Panc1 (cell line): Measurements from ENCODE around the gene ITPRIPL1. TPM values are rescaled to one million over a fixed set of nuclear protein-coding genes. Genes with fewer than 3 reads are reported as not detected.

ENCODE experiments used
- ATAC-seq: fragments of 200-7000 bp; cut with Tn5 transposase; 2 replicates; pipeline ENCODE4 v1.9.1; 2020; ENCODE audit warnings: mild to moderate bottlenecking, moderate library complexity
- BruUV-seq: library from RNA; stranded (reverse); fragments of 400-500 nt; replicated peaks from 2 replicates; lab custom pipeline; 2021; lab: Mats Ljungman, UMichigan
- CTCF ChIA-PET: fragments of 300-600 bp; sonication (Branson Sonifier 250); formaldehyde crosslinking; loops from one replicate; lab custom pipeline; 2022; ENCODE audit warnings: antibody characterized with exemption; lab: Charles Lee
- POLR2A ChIA-PET: fragments of 300-600 bp; sonication (Branson Sonifier 250); formaldehyde crosslinking; loops from one replicate; lab custom pipeline; 2022; ENCODE audit warnings: antibody characterized with exemption; lab: Charles Lee
- DNase-seq: peaks from one replicate; pipeline ENCODE4 v3.0.0-alpha.2; 2010; ENCODE audit warnings: low read depth, low spot score
- H3K27ac ChIP-seq: 2 replicates; pipeline ENCODE4 v1.5.1; 2011; ENCODE audit warnings: mild to moderate bottlenecking, low read length, inconsistent platforms
- H3K27me3 ChIP-seq: fragments of 200-500 bp; sonication (Bioruptor generic); 2 replicates; pipeline ENCODE4 v1.6.0; 2014; ENCODE audit warnings: low read length, inconsistent platforms; ENCODE audit not compliant: control insufficient read depth, insufficient read depth
- H3K36me3 ChIP-seq: fragments of 200-500 bp; sonication (Bioruptor generic); 2 replicates; pipeline ENCODE4 v1.5.1; 2014; ENCODE audit warnings: inconsistent platforms, mild to moderate bottlenecking, low read length, moderate library complexity; ENCODE audit not compliant: control insufficient read depth, insufficient read depth
- H3K4me1 ChIP-seq: 2 replicates; pipeline ENCODE4 v1.5.1; 2011; ENCODE audit warnings: inconsistent platforms, mild to moderate bottlenecking, low read length, moderate library complexity; ENCODE audit not compliant: control insufficient read depth, insufficient read depth
- H3K4me3 ChIP-seq, 2 experiments: 2 replicates each; pipeline ENCODE4 v1.5.1; 2011 to 2012; ENCODE audit warnings: low read depth in 2 of 2, low read length in 2 of 2, mild to moderate bottlenecking in 2 of 2, inconsistent platforms in 1 of 2, moderate library complexity in 1 of 2
- H3K9me3 ChIP-seq: fragments of 200-500 bp; sonication (Bioruptor generic); 2 replicates; pipeline ENCODE4 v1.5.1; 2014; ENCODE audit warnings: low read depth, mild to moderate bottlenecking, inconsistent platforms, low read length, moderate library complexity; ENCODE audit not compliant: control insufficient read depth, insufficient read depth
- CTCF ChIP-seq: fragments of 450-650 bp; IDR thresholded peaks from 2 replicates; pipeline ENCODE4 v1.5.1; 2017; ENCODE audit warnings: mild to moderate bottlenecking
- POLR2AphosphoS5 ChIP-seq: IDR thresholded peaks from 2 replicates; pipeline ENCODE4 v1.6.1; 2012; ENCODE audit warnings: mild to moderate bottlenecking, low read depth, low read length, moderate library complexity
- REST ChIP-seq, 2 experiments: IDR thresholded peaks; 2 replicates each; pipeline ENCODE4 v1.6.1; 2011 to 2012; ENCODE audit warnings: low read depth in 2 of 2, control low read depth in 1 of 2, low read length in 1 of 2, mild to moderate bottlenecking in 1 of 2, moderate library complexity in 1 of 2; ENCODE audit not compliant: insufficient read depth in 1 of 2
- SIN3A ChIP-seq: IDR thresholded peaks from 2 replicates; pipeline ENCODE4 v1.6.1; 2012; ENCODE audit warnings: low read depth, mild to moderate bottlenecking, low read length, moderate library complexity, borderline replicate concordance; ENCODE audit not compliant: insufficient read depth
- TCF7L2 ChIP-seq: IDR thresholded peaks from 2 replicates; pipeline ENCODE4 v1.6.1; 2011; ENCODE audit warnings: mild to moderate bottlenecking, low read depth, low read length, inconsistent platforms
- in situ Hi-C: cut with HindIII; loops from 2 replicates; pipeline ENCODE4 v1.10.0; 2016; ENCODE audit warnings: low sequenced_read_pairs, low pct_unique_long_range_greater_than_20kb
- intact Hi-C: fragments of 100-400 bp; cut with micrococcal nuclease; formaldehyde crosslinking; loops from one replicate; pipeline ENCODE4 v1.10.0; 2022; ENCODE audit not compliant: unreplicated experiment
- total RNA-seq: library from RNA; stranded (reverse); gene quantifications from one replicate; pipeline ENCODE4 v1.2.1, GENCODE V29; 2021; ENCODE audit not compliant: unreplicated experiment

ITPRIPL1 gene
- total RNA-seq, 1 experiment from 2014 or later, result 12.2 TPM

GRCh38 chr2:96329874-96330273 lies 4.8 kb downstream of the ITPRIPL1 start:
- no peak overlapping the region for H3K27ac ChIP-seq
- CTCF ChIA-PET, result no interaction called here
- BruUV-seq, result no TSS peak
- H3K36me3 ChIP-seq, result no peaks in the 10 kb centered on the region; the same call in 1 of the 2 replicates
- in situ Hi-C loops, result no loop called here
- ATAC-seq (no peak), DNase-seq (no peak)
- H3K9me3 ChIP-seq, result no peaks in the 10 kb centered on the region
- TF ChIP-seq REST (IDR thresholded peaks at IDR 0.05; ENCODE audit: insufficient read depth in 1 of 2, low read depth in 2 of 2, low read length in 1 of 2), result no peak
- TF ChIP-seq SIN3A, result no peak
- no peak for TF ChIP-seq POLR2AphosphoS5
- H3K27me3 ChIP-seq, result no peaks in the 10 kb centered on the region
- H3K4me1 ChIP-seq, result peaks cover 3% of the 10 kb centered on the region; the same call in 1 of the 2 replicates
- intact Hi-C loops, result no loop called here
- POLR2A ChIA-PET, result interaction anchor here (0.6 to 0.7 kb wide), 2 partner anchors 197 to 259 kb away, joined by 3 to 9 read pairs; no protein-coding TSS in a partner anchor
- no peak overlapping the region for H3K4me3 ChIP-seq

GRCh38 chr2:96330407-96330806 lies 5.3 kb downstream of the ITPRIPL1 start:
- Histone ChIP-seq H3K4me3 (no peak overlapping the region), H3K27me3 (no peaks in the 10 kb centered on the region), H3K9me3 (no peaks in the 10 kb centered on the region), H3K4me1 (peaks cover 4% of the 10 kb centered on the region; the same call in 1 of the 2 replicates), H3K27ac (no peak overlapping the region), H3K36me3 (no peaks in the 10 kb centered on the region; the same call in 1 of the 2 replicates)
- no peak for ATAC-seq
- CTCF ChIA-PET, result no interaction called here
- POLR2A ChIA-PET, result interaction anchor here (0.6 kb wide), 1 partner anchor 197 kb away, joined by 9 read pairs; no protein-coding TSS in a partner anchor
- in situ Hi-C loops, result no loop called here
- intact Hi-C loops, result no loop called here
- no TSS peak for BruUV-seq
- no peak for DNase-seq
- TF ChIP-seq SIN3A (no peak), TCF7L2 (no peak), POLR2AphosphoS5 (no peak)

GRCh38 chr2:96333708-96334107 lies 8.6 kb downstream of the ITPRIPL1 start:
- BruUV-seq, result no TSS peak
- H3K9me3 ChIP-seq, result no peaks in the 10 kb centered on the region
- peaks cover 19% of the 10 kb centered on the region; the same call in 1 of the 2 replicates for H3K4me1 ChIP-seq
- H3K27ac ChIP-seq, result no peak overlapping the region
- H3K27me3 ChIP-seq, result no peaks in the 10 kb centered on the region
- TF ChIP-seq CTCF, result no peak
- no peak for TF ChIP-seq REST (IDR thresholded peaks at IDR 0.05; ENCODE audit: insufficient read depth in 1 of 2, low read depth in 2 of 2, low read length in 1 of 2)
- TF ChIP-seq POLR2AphosphoS5, result no peak
- no peak for TF ChIP-seq SIN3A
- TF ChIP-seq TCF7L2, result no peak
- DNase-seq (no peak), ATAC-seq (no peak)
- intact Hi-C loops, result no loop called here
- H3K36me3 ChIP-seq, result no peaks in the 10 kb centered on the region
- CTCF ChIA-PET, result no interaction called here
- POLR2A ChIA-PET, result interaction anchor here (0.6 to 0.7 kb wide), 3 partner anchors 40 to 80 kb away, joined by 6 to 10 read pairs (median 7); no protein-coding TSS in a partner anchor
- no peak overlapping the region for H3K4me3 ChIP-seq
- in situ Hi-C loops, result no loop called here
